SK-N-SH (cell line): ENCODE results near the gene PPAT. TPM values are rescaled to one million over a fixed set of nuclear protein-coding genes. Genes with fewer than 3 reads are reported as not detected.

Source experiments
- CTCF ChIA-PET: fragments of 300-600, 350-600 bp; formaldehyde crosslinking; extraction: SDS; loops from one replicate; lab custom pipeline; 2021; lab: Yijun Ruan, JAX
- POLR2A ChIA-PET: fragments of 350-600 bp; sonication (Branson Sonifier 250); formaldehyde crosslinking; extraction: SDS; loops from one replicate; lab custom pipeline; 2020; ENCODE audit warnings: antibody characterized with exemption, inconsistent platforms; lab: Yijun Ruan, JAX
- DNase-seq: peaks from one replicate; pipeline ENCODE4 v3.0.0; 2012
- H2AFZ ChIP-seq: fragments of 200-600 bp; sonication (generic); 2 replicates; pipeline ENCODE4 v1.8.1; 2016; ENCODE audit warnings: antibody characterized with exemption, mild to moderate bottlenecking, low read depth
- H3F3A ChIP-seq: fragments of 200-600 bp; sonication (generic); replicated peaks from 2 replicates; pipeline ENCODE3; 2016; ENCODE audit warnings: antibody characterized with exemption, mild to moderate bottlenecking; ENCODE audit not compliant: insufficient read depth
- H3K27ac ChIP-seq, 2 experiments: fragments of 200-500 bp in 1 of 2; fragments of 200-600 bp in 1 of 2; sonication (Bioruptor generic) in 1 of 2; sonication (generic), shearing (Covaris generic) in 1 of 2; 2 replicates each; pipeline versions ENCODE4 v1.5.1 to v1.6.1; 2014 to 2016; ENCODE audit warnings: low read depth in 2 of 2, inconsistent platforms in 1 of 2, low read length in 1 of 2, mild to moderate bottlenecking in 1 of 2, mixed read lengths in 1 of 2
- H3K27me3 ChIP-seq: fragments of 200-600 bp; sonication (generic), shearing (Covaris generic); 2 replicates; pipeline ENCODE4 v1.6.1; 2016; ENCODE audit warnings: mixed run types; ENCODE audit not compliant: insufficient read depth
- H3K36me3 ChIP-seq, 2 experiments: fragments of 200-500 bp in 1 of 2; fragments of 200-600 bp in 1 of 2; sonication (Bioruptor generic) in 1 of 2; sonication (generic) in 1 of 2; replicated peaks in 1 of 2; 2 replicates each; pipeline versions ENCODE3 to v1.5.1; 2014 to 2016; ENCODE audit warnings: low read length in 1 of 2, mild to moderate bottlenecking in 1 of 2; ENCODE audit not compliant: insufficient read depth in 2 of 2, control insufficient read depth in 1 of 2
- H3K4me1 ChIP-seq, 2 experiments: fragments of 200-500 bp in 1 of 2; fragments of 200-600 bp in 1 of 2; sonication (Bioruptor generic) in 1 of 2; sonication (generic), shearing (Covaris generic) in 1 of 2; 2 replicates each; pipeline versions ENCODE4 v1.5.1 to v1.6.1; 2014 to 2016; ENCODE audit warnings: low read depth in 1 of 2, low read length in 1 of 2, mixed run types in 1 of 2; ENCODE audit not compliant: insufficient read depth in 2 of 2, control insufficient read depth in 1 of 2
- H3K4me2 ChIP-seq: fragments of 200-600 bp; sonication (generic), shearing (Covaris generic); 2 replicates; pipeline ENCODE4 v1.6.1; 2017; ENCODE audit warnings: mixed run types
- H3K4me3 ChIP-seq, 2 experiments: fragments of 200-500 bp in 1 of 2; fragments of 200-600 bp in 1 of 2; sonication (Bioruptor generic) in 1 of 2; sonication (generic), shearing (Covaris generic) in 1 of 2; 2 replicates each; pipeline versions ENCODE4 v1.5.1 to v1.8.1; 2014 to 2016; ENCODE audit warnings: low read depth in 2 of 2, inconsistent platforms in 1 of 2, low read length in 1 of 2, mild to moderate bottlenecking in 1 of 2, mixed read lengths in 1 of 2, moderate library complexity in 1 of 2
- H3K79me2 ChIP-seq: fragments of 200-600 bp; sonication (generic); 2 replicates; pipeline ENCODE4 v1.8.1; 2017; ENCODE audit warnings: mild to moderate bottlenecking; ENCODE audit not compliant: insufficient read depth
- H3K9ac ChIP-seq: fragments of 200-600 bp; sonication (generic); 2 replicates; pipeline ENCODE4 v1.6.1; 2017; ENCODE audit warnings: mixed run types
- H3K9me2 ChIP-seq: fragments of 200-600 bp; sonication (generic); 2 replicates; pipeline ENCODE4 v1.6.1; 2017; ENCODE audit warnings: mixed run types
- H3K9me3 ChIP-seq: fragments of 200-600 bp; sonication (generic); 2 replicates; pipeline ENCODE4 v1.6.1; 2017; ENCODE audit warnings: mixed run types, mild to moderate bottlenecking, moderate library complexity
- H4K20me1 ChIP-seq: fragments of 200-600 bp; sonication (generic); 2 replicates; pipeline ENCODE4 v1.6.1; 2017; ENCODE audit warnings: mild to moderate bottlenecking, mixed run types; ENCODE audit not compliant: insufficient read depth
- ELF1 ChIP-seq: IDR thresholded peaks from 2 replicates; pipeline ENCODE4 v1.4.0; 2012
- EP300 ChIP-seq, 2 experiments: IDR thresholded peaks; 2 replicates each; pipeline versions ENCODE4 v1.4.0 to v1.6.1; 2012; ENCODE audit warnings: borderline replicate concordance in 1 of 2, low read depth in 1 of 2, low read length in 1 of 2
- FOSL2 ChIP-seq: IDR thresholded peaks from 2 replicates; pipeline ENCODE4 v1.4.0; 2012; ENCODE audit warnings: low read depth, mild to moderate bottlenecking, moderate library complexity, borderline replicate concordance
- FOXJ3 ChIP-seq: sonication (generic); formaldehyde crosslinking; IDR thresholded peaks from 2 replicates; pipeline ENCODE4 v1.5.1; 2020; ENCODE audit warnings: mild to moderate bottlenecking, missing genetic modification reagents
- FOXM1 ChIP-seq: IDR thresholded peaks from 2 replicates; pipeline ENCODE4 v1.4.0; 2012; ENCODE audit warnings: low read depth, mild to moderate bottlenecking
- GABPA ChIP-seq: IDR thresholded peaks from 2 replicates; pipeline ENCODE4 v1.4.0; 2012; ENCODE audit warnings: low read depth, mild to moderate bottlenecking
- POLR2AphosphoS5 ChIP-seq: IDR thresholded peaks from 2 replicates; pipeline ENCODE4 v1.6.1; 2012; ENCODE audit warnings: low read depth, low read length
- RAD21 ChIP-seq: IDR thresholded peaks from 2 replicates; pipeline ENCODE4 v1.6.1; 2012; ENCODE audit warnings: mild to moderate bottlenecking, low read length
- RCOR1 ChIP-seq: fragments of 150-350 bp; IDR thresholded peaks from 2 replicates; pipeline ENCODE4 v1.6.1; 2017; ENCODE audit warnings: antibody characterized with exemption, low read length
- SIN3A ChIP-seq: IDR thresholded peaks from 2 replicates; pipeline ENCODE4 v1.6.1; 2012; ENCODE audit warnings: low read depth, mild to moderate bottlenecking, low read length, moderate library complexity, borderline replicate concordance
- SMC3 ChIP-seq: IDR thresholded peaks from 2 replicates; pipeline ENCODE4 v1.6.1; 2012; ENCODE audit warnings: low read depth, low read length, improper control_type of control experiment
- TAF1 ChIP-seq: IDR thresholded peaks from 2 replicates; pipeline ENCODE4 v1.6.1; 2012; ENCODE audit warnings: low read depth, mild to moderate bottlenecking, low read length, moderate library complexity, borderline replicate concordance
- TCF12 ChIP-seq: IDR thresholded peaks from 2 replicates; pipeline ENCODE4 v1.4.0; 2012
- TEAD4 ChIP-seq: IDR thresholded peaks from 2 replicates; pipeline ENCODE4 v1.4.0; 2012; ENCODE audit warnings: mild to moderate bottlenecking, borderline replicate concordance; ENCODE audit not compliant: insufficient read depth
- YY1 ChIP-seq: IDR thresholded peaks from 2 replicates; pipeline ENCODE4 v1.4.0; 2012; ENCODE audit warnings: low read depth, mild to moderate bottlenecking
- WGBS: methylation state at CpG from one replicate; pipeline ENCODE4 v1.1.6; 2017; ENCODE audit warnings: low lambda C conversion rate; 5-methylcytosine and 5-hydroxymethylcytosine counted together
- polyA plus RNA-seq, 3 experiments: library from polyadenylated mRNA; depleted of rRNA; stranded (reverse); fragments of >200 nt; gene quantifications; 2 replicates each; pipeline ENCODE4 v1.2.3, GENCODE V29; 2012
- TF ChIP-seq, protein P1 (sequence below): IDR thresholded peaks from 2 replicates; pipeline ENCODE4 v1.4.0; 2012; ENCODE audit warnings: low read depth
- TF ChIP-seq, protein P2 (sequence below): IDR thresholded peaks from 2 replicates; pipeline ENCODE4; 2012
- TF ChIP-seq, protein P3 (sequence below): IDR thresholded peaks from 2 replicates; pipeline ENCODE4 v1.4.0; 2012; ENCODE audit warnings: low read depth, borderline replicate concordance
- TF ChIP-seq, protein P4 (sequence below): fragments of 150-350 bp; IDR thresholded peaks from 2 replicates; pipeline ENCODE4 v1.6.1; 2017; ENCODE audit warnings: antibody characterized with exemption, low read length, low read depth, borderline replicate concordance

PPAT gene
- polyA plus RNA-seq, 1 of the 3 experiments (the other 2 are of a cell fraction) = 7.4 TPM

DNA sequence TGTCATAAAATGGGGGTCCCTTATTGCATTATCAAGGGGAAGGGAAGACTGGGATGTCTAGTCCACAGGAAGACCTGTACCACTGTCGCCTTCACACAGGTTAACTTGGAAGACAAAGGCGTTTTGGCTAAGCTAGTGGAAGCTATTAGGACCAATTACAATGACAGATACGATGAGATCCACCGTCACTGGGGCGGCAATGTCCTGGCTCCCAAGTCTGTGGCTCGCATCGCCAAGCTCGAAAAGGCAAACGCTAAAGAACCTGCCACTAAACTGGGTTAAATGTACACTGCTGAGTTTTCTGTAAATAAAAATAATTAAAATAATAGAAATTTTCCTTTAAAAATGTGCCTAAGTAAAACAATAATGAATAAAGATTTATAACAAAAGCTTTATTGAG, 78.8 kb downstream of the PPAT start:
- TF ChIP-seq POLR2AphosphoS5 (no peak), RCOR1 (no peak), SMC3 (no peak), EP300 (IDR thresholded peaks at IDR 0.05; ENCODE audit: borderline replicate concordance in 1 of 2, low read depth in 1 of 2, low read length in 1 of 2) (no peak), FOXJ3 (CRISPR knock-in tag) (no peak)
- TF ChIP-seq, protein P1, sequence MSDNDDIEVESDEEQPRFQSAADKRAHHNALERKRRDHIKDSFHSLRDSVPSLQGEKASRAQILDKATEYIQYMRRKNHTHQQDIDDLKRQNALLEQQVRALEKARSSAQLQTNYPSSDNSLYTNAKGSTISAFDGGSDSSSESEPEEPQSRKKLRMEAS = no peak
- TF ChIP-seq, all 33 proteins: peak for 0
- CTCF ChIA-PET = interaction anchor here (0.6 kb wide), 1 partner anchor 391 kb away, joined by 3 read pairs; no protein-coding TSS in a partner anchor
- POLR2A ChIA-PET = no interaction called here

DNA sequence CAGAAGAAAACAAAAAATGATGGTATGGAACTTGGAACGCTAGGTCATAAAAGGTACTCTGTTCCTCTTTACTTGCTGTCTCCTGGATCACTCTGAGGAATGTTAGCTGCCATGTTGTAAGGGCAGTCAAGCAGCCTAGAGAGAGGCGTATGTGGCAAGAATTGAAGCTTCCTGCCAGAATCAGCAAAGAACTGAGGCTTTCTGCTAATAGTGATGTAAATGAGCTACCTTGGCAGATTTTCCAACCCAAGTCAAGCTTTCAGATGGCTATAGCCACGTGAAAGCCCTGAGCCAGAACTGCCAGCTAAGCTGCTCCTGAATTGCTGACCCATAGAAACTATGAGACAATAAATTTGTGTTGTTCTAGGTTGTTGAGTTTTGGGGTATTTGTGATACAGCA, 86.8 kb downstream of the PPAT start:
- Histone ChIP-seq H3K4me2 (no peak overlapping the region), H3K9me3 (no peaks in the 10 kb centered on the region), H3K4me1 (no peaks in the 10 kb centered on the region), H2AFZ (no peak overlapping the region), H3K9ac (no peak overlapping the region), H3K27ac (no peak overlapping the region), H3F3A (peaks cover 3% of the 10 kb centered on the region), H3K36me3 (peaks cover 3 to 27% of the 10 kb centered on the region in 2 experiments), H4K20me1 (no peaks in the 10 kb centered on the region), H3K4me3 (no peak overlapping the region), H3K9me2 (no peaks in the 10 kb centered on the region), H3K79me2 (no peaks in the 10 kb centered on the region), H3K27me3 (no peaks in the 10 kb centered on the region)
- POLR2A ChIA-PET = interaction anchor here (0.6 kb wide), 1 partner anchor 115 kb away, joined by 3 read pairs; no protein-coding TSS in a partner anchor
- no peak for DNase-seq
- TF ChIP-seq, protein P2, sequence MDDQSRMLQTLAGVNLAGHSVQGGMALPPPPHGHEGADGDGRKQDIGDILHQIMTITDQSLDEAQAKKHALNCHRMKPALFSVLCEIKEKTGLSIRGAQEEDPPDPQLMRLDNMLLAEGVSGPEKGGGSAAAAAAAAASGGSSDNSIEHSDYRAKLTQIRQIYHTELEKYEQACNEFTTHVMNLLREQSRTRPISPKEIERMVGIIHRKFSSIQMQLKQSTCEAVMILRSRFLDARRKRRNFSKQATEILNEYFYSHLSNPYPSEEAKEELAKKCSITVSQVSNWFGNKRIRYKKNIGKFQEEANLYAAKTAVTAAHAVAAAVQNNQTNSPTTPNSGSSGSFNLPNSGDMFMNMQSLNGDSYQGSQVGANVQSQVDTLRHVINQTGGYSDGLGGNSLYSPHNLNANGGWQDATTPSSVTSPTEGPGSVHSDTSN = no peak
- TF ChIP-seq TCF12 = no peak
- TF ChIP-seq, protein P3, sequence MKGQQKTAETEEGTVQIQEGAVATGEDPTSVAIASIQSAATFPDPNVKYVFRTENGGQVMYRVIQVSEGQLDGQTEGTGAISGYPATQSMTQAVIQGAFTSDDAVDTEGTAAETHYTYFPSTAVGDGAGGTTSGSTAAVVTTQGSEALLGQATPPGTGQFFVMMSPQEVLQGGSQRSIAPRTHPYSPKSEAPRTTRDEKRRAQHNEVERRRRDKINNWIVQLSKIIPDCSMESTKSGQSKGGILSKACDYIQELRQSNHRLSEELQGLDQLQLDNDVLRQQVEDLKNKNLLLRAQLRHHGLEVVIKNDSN = no peak
- TF ChIP-seq FOSL2 = no peak
- TF ChIP-seq POLR2AphosphoS5 = no peak
- 91% methylated on average over 3 of the region's 3 CpGs for whole genome bisulfite sequencing
- CTCF ChIA-PET = no interaction called here

More for the DNA sequence above, 78.8 kb downstream of the PPAT start:
- no peaks in the 10 kb centered on the region for H4K20me1 ChIP-seq
- H3K27ac ChIP-seq = no peak overlapping the region
- 97% methylated on average over 9 of the region's 9 CpGs for WGBS
- no peaks in the 10 kb centered on the region for H3F3A ChIP-seq
- no peaks in the 10 kb centered on the region for H3K4me1 ChIP-seq
- H3K36me3 ChIP-seq = peaks cover 15 to 42% of the 10 kb centered on the region in 2 experiments
- no peaks in the 10 kb centered on the region for H3K27me3 ChIP-seq
- H3K9me2 ChIP-seq = no peaks in the 10 kb centered on the region
- no peaks in the 10 kb centered on the region for H3K79me2 ChIP-seq
- H3K9me3 ChIP-seq = no peaks in the 10 kb centered on the region
- DNase-seq = no peak
- H3K4me2 ChIP-seq = no peak overlapping the region
- no peak overlapping the region for H3K4me3 ChIP-seq
- no peak overlapping the region for H2AFZ ChIP-seq
- H3K9ac ChIP-seq = no peak overlapping the region

DNA sequence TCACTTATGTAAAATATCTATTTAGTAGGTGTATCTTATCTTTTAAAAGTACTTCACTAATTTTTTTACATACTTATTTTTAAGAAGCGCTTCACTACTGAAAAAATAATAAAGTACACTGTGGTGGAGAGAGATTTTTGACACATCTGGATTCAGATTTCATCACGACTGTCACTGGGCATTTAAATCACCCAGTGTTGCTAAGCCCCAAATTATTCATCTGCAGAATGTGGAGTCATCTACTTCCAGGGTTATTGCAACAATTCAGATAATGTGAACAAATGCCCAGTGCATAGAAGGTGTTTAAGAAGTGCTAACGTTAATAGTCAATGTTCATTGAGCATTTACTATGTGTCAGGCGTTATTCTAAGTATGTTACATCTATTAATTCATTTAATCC, 90.0 kb downstream of the PPAT start:
- no peaks in the 10 kb centered on the region for H3K79me2 ChIP-seq
- DNase-seq = no peak
- peaks cover 6% of the 10 kb centered on the region for H3F3A ChIP-seq
- CTCF ChIA-PET = no interaction called here
- no peak overlapping the region for H3K9ac ChIP-seq
- H3K4me1 ChIP-seq = no peaks in the 10 kb centered on the region
- H3K9me3 ChIP-seq = no peaks in the 10 kb centered on the region
- H3K9me2 ChIP-seq = no peaks in the 10 kb centered on the region
- no peak for TF ChIP-seq TCF12
- no peak for TF ChIP-seq YY1
- TF ChIP-seq EP300 (IDR thresholded peaks at IDR 0.05; ENCODE audit: borderline replicate concordance in 1 of 2, low read depth in 1 of 2, low read length in 1 of 2) = no peak
- TF ChIP-seq, protein P1 = no peak
- TF ChIP-seq GABPA = no peak
- TF ChIP-seq TEAD4 = no peak
- TF ChIP-seq, protein P4, sequence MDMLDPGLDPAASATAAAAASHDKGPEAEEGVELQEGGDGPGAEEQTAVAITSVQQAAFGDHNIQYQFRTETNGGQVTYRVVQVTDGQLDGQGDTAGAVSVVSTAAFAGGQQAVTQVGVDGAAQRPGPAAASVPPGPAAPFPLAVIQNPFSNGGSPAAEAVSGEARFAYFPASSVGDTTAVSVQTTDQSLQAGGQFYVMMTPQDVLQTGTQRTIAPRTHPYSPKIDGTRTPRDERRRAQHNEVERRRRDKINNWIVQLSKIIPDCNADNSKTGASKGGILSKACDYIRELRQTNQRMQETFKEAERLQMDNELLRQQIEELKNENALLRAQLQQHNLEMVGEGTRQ = no peak
- no peak for TF ChIP-seq ELF1
- TF ChIP-seq TAF1 = no peak
- TF ChIP-seq FOSL2 = no peak
- no peak for TF ChIP-seq RAD21
- no peak for TF ChIP-seq SIN3A
- TF ChIP-seq FOXM1 = no peak
- H2AFZ ChIP-seq = no peak overlapping the region
- no peak overlapping the region for H3K27ac ChIP-seq
- H4K20me1 ChIP-seq = no peaks in the 10 kb centered on the region
- POLR2A ChIA-PET = no interaction called here
- no peaks in the 10 kb centered on the region for H3K27me3 ChIP-seq
- H3K36me3 ChIP-seq = peaks cover 0 to 18% of the 10 kb centered on the region in 2 experiments
- H3K4me2 ChIP-seq = no peak overlapping the region
- no peak overlapping the region for H3K4me3 ChIP-seq
- 88% methylated on average over 4 of the region's 4 CpGs for WGBS
